ENCODE data around the gene FAM241A.
"Not testable (repeated sequence)": the region's sequence is repeated elsewhere in the genome, so short reads cannot be mapped to it uniquely, and the experiment has no call there.

The FAM241A gene

GRCh38 chr4:112109360-112110058 is 35.7 kb upstream of the FAM241A start:
- ChIA-PET POLR2A (ENCODE audit: low non-redundant PET) (no interaction called here), CTCF (interaction anchor here (0.6 to 1.5 kb wide), 4 partner anchors 37 to 175 kb away, joined by 3 to 5 read pairs (median 3); no protein-coding TSS in a partner anchor)
- no peak overlapping the region for H3K27ac ChIP-seq
- no peak for TF ChIP-seq CTCF (conservative IDR thresholded peaks at IDR 0.05; ENCODE audit: low read depth)
- no peak for DNase-seq (ENCODE audit: low spot score)

GRCh38 chr4:112110059-112110425 is 35.2 kb upstream of the FAM241A start:
- ChIA-PET POLR2A (ENCODE audit: low non-redundant PET) (no interaction called here), CTCF (interaction anchor here (0.6 to 1.5 kb wide), 2 partner anchors 41 to 174 kb away, joined by 3 to 5 read pairs; no protein-coding TSS in a partner anchor)
- no peak overlapping the region for H3K27ac ChIP-seq
- no peak for TF ChIP-seq CTCF (conservative IDR thresholded peaks at IDR 0.05; ENCODE audit: low read depth)
- DNase-seq (ENCODE audit: low spot score) = no peak

GRCh38 chr4:112111306-112111705 is 33.9 kb upstream of the FAM241A start:
- TF ChIP-seq CTCF (conservative IDR thresholded peaks at IDR 0.05; ENCODE audit: low read depth) = no peak
- H3K27ac ChIP-seq = no peak overlapping the region
- no peak for DNase-seq (ENCODE audit: low spot score)
- ChIA-PET POLR2A (ENCODE audit: low non-redundant PET) (no interaction called here), CTCF (no interaction called here)

- H3K27ac ChIP-seq; CTCF ChIA-PET; DNase-seq (ENCODE audit: low spot score); POLR2A ChIA-PET (ENCODE audit: low non-redundant PET): not testable (repeated sequence)
Measured at GRCh38 chr4:112112095-112112494, 33.2 kb upstream of the FAM241A start.

GRCh38 chr4:112112590-112113170 is 32.6 kb upstream of the FAM241A start:
- ChIA-PET CTCF (no interaction called here), POLR2A (ENCODE audit: low non-redundant PET) (interaction anchor here (0.7 kb wide), 1 partner anchor 73 kb away, joined by 3 read pairs; no protein-coding TSS in a partner anchor)
- DNase-seq (ENCODE audit: low spot score) = no peak
- TF ChIP-seq CTCF (conservative IDR thresholded peaks at IDR 0.05; ENCODE audit: low read depth) = no peak
- no peak overlapping the region for H3K27ac ChIP-seq

- ChIA-PET CTCF (interaction anchor here (0.7 kb wide), 1 partner anchor 110 kb away, joined by 4 read pairs; no protein-coding TSS in a partner anchor), POLR2A (ENCODE audit: low non-redundant PET) (no interaction called here)
- DNase-seq (ENCODE audit: low spot score) = no peak
- no peak for TF ChIP-seq CTCF (conservative IDR thresholded peaks at IDR 0.05; ENCODE audit: low read depth)
- H3K27ac ChIP-seq = no peak overlapping the region; the same call in 1 of the 2 replicates
Measured at GRCh38 chr4:112113864-112114263, 31.4 kb upstream of the FAM241A start.

GRCh38 chr4:112114452-112114851 is 30.8 kb upstream of the FAM241A start:
- H3K27ac ChIP-seq = no peak overlapping the region
- ChIA-PET POLR2A (ENCODE audit: low non-redundant PET) (no interaction called here), CTCF (interaction anchor here (0.7 kb wide), 1 partner anchor 110 kb away, joined by 4 read pairs; no protein-coding TSS in a partner anchor)
- DNase-seq (ENCODE audit: low spot score) = no peak
- TF ChIP-seq CTCF (conservative IDR thresholded peaks at IDR 0.05; ENCODE audit: low read depth) = no peak
